ENCODE measurements around the gene ZFP1.
"Not testable (repeated sequence)": the region's sequence is repeated elsewhere in the genome, so short reads cannot be mapped to it uniquely, and the experiment has no call there.

The ZFP1 gene

GRCh38 chr16:75205438-75205837 is 57.1 kb downstream of the ZFP1 start:
- DNase-seq = not testable (repeated sequence)

- not testable (repeated sequence) for DNase-seq
Observed at GRCh38 chr16:75205961-75206748, 57.8 kb downstream of the ZFP1 start.

GRCh38 chr16:75206749-75207451 is 58.6 kb downstream of the ZFP1 start, which contains the start of gene CTRB2:
Gene CTRB2 (minus strand): TSS chr16:75207161. CDS start chr16:75207141, 20 bp downstream.
- no peak for DNase-seq

GRCh38 chr16:75207831-75208230 is 59.5 kb downstream of the ZFP1 start:
- DNase-seq = no peak

- no peak for DNase-seq
Observed at GRCh38 chr16:75208242-75208825, 60.0 kb downstream of the ZFP1 start.

DNA sequence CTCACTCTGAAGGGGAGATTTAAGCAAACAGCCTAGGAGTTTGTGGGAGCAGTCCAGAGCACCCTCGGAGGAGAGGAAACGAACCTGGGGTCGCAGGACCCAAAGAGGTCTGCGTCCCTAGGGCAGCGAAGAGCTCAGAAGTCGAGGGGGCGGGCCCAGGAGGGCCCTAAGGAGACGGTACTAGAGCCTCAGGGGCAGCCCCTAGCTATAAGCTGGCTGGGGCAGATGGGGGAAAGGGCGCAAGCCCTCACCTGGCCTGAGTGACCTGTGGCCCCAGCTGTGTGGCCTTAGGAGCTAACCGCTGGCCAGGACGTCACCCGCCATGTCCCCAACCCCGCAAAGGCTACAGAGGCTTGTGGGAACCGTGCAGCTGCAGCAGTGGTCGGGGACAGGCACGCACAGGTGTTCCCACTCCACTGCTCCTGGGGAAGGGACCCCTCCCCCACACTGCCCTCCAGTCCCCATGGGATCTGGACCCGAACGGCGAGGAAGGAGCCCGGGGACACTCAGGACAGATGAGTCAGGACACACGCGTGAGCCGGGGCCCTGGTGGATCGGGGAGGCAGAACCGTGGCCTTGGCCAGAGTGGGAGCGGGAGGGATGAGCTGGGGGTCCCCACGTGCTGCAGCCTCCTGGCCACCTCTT is 60.7 kb downstream of the ZFP1 start:
- DNase-seq = no peak

GRCh38 chr16:75209514-75209913 is 61.2 kb downstream of the ZFP1 start:
- not testable (repeated sequence) for DNase-seq

DNA sequence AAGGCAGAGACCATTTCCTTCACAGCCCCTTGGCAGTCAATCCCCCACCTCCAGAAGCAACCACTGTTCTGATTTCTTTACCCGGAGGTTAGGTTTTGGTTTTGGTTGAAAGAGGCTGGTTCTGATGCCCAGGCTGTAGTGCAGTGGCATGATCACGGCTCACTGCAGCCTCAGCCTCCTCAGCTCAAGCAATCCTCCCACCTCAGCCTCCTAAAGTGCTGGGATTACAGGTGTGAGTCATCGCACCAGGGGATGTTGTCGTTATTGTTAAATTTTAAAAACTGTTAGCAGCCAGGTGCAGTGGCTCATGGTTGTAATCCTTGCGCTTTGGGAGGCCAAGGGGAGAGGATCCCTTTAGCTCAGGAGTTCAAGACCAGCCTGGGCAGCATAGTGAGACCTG is 61.6 kb downstream of the ZFP1 start:
- DNase-seq = no peak

DNA sequence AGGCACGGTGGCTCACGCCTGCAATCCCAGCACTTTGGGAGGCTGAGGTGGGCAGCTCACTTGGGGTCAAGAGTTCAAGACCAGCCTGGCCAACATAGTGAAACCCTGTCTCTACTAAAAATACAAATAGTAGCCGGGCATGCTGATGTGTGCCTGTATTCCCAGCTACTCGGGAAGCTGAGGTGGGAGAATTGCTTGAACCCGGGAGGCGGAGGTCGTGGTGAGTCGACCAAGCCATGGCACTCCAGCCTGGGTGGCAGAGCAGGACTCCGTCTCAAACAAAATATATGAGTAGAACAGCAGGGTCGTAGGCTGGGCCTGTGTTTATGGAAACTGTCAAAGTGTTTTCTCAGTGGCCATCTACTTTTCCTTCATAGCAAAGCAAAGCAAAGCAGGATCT is 63.0 kb downstream of the ZFP1 start:
- DNase-seq = not testable (repeated sequence)

GRCh38 chr16:75216127-75216526 is 67.8 kb downstream of the ZFP1 start:
- DNase-seq = no peak

DNA sequence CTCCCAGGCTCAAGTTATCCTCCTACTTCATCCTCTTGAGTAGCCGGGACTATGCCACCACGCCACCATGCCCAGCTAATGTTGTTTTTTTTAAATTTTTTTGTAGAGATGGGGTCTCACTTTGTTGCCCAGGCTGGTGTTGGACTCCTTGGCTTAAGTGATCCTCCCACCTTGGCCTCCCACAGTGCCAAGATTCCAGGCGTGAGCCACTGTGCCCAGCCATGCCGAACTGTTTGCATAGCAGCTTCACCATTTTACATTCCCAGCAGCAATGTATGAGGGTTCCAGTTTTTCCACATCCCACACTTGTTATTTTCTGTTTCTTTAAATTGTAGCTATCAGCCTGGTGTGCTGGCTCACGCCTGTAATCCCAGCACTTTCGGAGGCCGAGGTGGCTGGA is 68.3 kb downstream of the ZFP1 start:
- DNase-seq = no peak

DNA sequence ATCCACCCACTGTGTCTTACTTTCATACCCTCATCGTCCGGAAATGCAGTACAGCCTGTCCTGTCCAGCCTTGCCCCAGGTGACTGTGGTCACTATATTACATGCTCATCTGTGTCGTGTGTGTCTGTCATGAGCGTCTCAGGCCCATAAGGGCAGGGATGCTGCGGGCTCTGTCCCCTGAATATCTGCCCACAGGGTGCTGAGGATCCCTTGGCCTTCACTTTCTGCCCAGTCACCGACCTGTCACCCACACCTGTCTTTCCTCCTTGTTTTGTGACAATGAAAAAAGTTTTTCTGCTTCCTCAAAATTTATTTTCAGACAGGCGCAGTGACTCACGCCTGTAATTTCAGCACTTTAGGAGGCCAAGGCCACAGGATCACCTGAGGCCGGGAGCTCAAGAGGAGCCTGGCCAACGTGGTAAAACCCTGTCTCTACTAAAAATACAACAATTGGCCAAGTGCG is 69.1 kb downstream of the ZFP1 start:
- no peak for DNase-seq

GRCh38 chr16:75218256-75219076 is 70.1 kb downstream of the ZFP1 start, which contains the start of gene CTRB1:
Gene CTRB1 (plus strand): TSS chr16:75218988. CDS start chr16:75219008, 20 bp downstream.
- DNase-seq = no peak

- no peak for DNase-seq
Observed at GRCh38 chr16:75219088-75219487, 70.8 kb downstream of the ZFP1 start.

GRCh38 chr16:75219838-75220237 is 71.5 kb downstream of the ZFP1 start:
- DNase-seq = peak in 1 of 2 experiments; percentile 17

Measured in stimulated activated CD4-positive, alpha-beta T cell treated with anti-CD3 and anti-CD28 coated beads, Interleukin-4, amount 100 ng/mL, for 4 hours (primary cell).